Stomach (tissue), 4 donors: ENCODE results near the gene RNF146.

Experiments used
- POLR2AphosphoS5 ChIP-seq, 3 donors: sonication (generic); formaldehyde crosslinking; IDR thresholded peaks; one replicate each; pipeline ENCODE4 v1.6.1; 2016; ENCODE audit warnings: antibody characterized with exemption in 3 of 3
- TF ChIP-seq, protein P1 (sequence below), 7 experiments: fragments of 450-650 bp in 4 of 7; fragments of 200-600 bp in 3 of 7; sonication (generic) in 3 of 7; IDR thresholded peaks; one replicate each; pipeline ENCODE4 v1.5.1; 2016 to 2019; ENCODE audit warnings: antibody characterized with exemption in 7 of 7, control low read depth in 2 of 7, mild to moderate bottlenecking in 1 of 7

DNA sequence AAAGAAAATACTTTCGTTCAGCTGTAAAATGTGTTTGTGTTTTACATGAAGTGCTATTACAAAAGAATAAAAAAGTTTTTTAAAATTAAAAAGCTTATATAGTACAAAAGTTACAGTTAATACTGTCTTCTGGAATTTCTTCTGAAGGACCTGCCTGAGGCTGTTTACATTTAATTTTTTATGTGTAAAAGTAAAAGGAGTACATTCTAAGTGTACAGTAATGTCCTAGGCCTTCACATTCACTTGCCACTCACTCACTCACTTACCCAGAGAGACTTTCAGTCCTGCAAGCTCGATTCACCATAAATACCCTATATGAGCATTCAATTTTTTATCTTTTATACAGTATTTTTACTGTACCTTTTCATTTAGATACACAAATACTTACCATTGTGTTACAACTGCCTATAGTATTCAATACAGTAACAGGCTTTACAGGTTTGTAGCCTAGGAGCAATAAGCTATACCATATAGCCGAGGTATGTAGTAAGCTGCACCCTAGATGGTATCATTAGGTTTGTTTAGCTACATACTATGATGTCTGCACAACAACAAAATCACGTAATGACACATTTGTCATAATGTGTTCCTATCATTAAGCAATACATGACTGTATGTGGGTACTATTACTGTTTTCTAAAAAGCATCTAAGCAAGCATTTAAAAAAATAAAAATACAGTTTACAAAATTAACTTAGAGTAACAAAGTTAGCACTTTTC, 33.0 kb downstream of the RNF146 start:
- TF ChIP-seq, protein P1, sequence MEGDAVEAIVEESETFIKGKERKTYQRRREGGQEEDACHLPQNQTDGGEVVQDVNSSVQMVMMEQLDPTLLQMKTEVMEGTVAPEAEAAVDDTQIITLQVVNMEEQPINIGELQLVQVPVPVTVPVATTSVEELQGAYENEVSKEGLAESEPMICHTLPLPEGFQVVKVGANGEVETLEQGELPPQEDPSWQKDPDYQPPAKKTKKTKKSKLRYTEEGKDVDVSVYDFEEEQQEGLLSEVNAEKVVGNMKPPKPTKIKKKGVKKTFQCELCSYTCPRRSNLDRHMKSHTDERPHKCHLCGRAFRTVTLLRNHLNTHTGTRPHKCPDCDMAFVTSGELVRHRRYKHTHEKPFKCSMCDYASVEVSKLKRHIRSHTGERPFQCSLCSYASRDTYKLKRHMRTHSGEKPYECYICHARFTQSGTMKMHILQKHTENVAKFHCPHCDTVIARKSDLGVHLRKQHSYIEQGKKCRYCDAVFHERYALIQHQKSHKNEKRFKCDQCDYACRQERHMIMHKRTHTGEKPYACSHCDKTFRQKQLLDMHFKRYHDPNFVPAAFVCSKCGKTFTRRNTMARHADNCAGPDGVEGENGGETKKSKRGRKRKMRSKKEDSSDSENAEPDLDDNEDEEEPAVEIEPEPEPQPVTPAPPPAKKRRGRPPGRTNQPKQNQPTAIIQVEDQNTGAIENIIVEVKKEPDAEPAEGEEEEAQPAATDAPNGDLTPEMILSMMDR (IDR thresholded peaks at IDR 0.05): no peak
- TF ChIP-seq POLR2AphosphoS5 (IDR thresholded peaks at IDR 0.05): no peak
